ENCODE results near the gene SLC4A5.
A peak's percentile ranks its signal among the peaks of the same experiment; 100 is the strongest.

The SLC4A5 gene

GRCh38 chr2:74269667-74270066 is 73.5 kb downstream of the SLC4A5 start:
- DNase-seq (ENCODE audit: low read depth in 2 of 2): no peak

GRCh38 chr2:74267068-74267467 is 76.1 kb downstream of the SLC4A5 start:
- peak in 1 of 2 donors; percentile 7 for DNase-seq (ENCODE audit: low read depth in 2 of 2)

GRCh38 chr2:74264281-74264680 is 78.9 kb downstream of the SLC4A5 start:
- no peak for DNase-seq (ENCODE audit: low read depth in 2 of 2)

- no peak for DNase-seq (ENCODE audit: low read depth in 2 of 2)
Observed at GRCh38 chr2:74262681-74263080, 80.5 kb downstream of the SLC4A5 start.

GRCh38 chr2:74261204-74261864 is 81.9 kb downstream of the SLC4A5 start:
- no peak for DNase-seq (ENCODE audit: low read depth in 2 of 2)

- DNase-seq (ENCODE audit: low read depth in 2 of 2): no peak
Observed at GRCh38 chr2:74260495-74260894, 82.7 kb downstream of the SLC4A5 start.

GRCh38 chr2:74259733-74260132 is 83.5 kb downstream of the SLC4A5 start:
- DNase-seq (ENCODE audit: low read depth in 2 of 2): no peak

- DNase-seq (ENCODE audit: low read depth in 2 of 2): no peak
Observed at GRCh38 chr2:74259191-74259590, 84.0 kb downstream of the SLC4A5 start.

GRCh38 chr2:74255660-74256213 is 87.5 kb downstream of the SLC4A5 start:
- DNase-seq (ENCODE audit: low read depth in 2 of 2): no peak

GRCh38 chr2:74253971-74254310 is 89.3 kb downstream of the SLC4A5 start:
- no peak for DNase-seq (ENCODE audit: low read depth in 2 of 2)

- DNase-seq (ENCODE audit: low read depth in 2 of 2): no peak
Observed at GRCh38 chr2:74253306-74253970, 89.8 kb downstream of the SLC4A5 start.

- no peak for DNase-seq (ENCODE audit: low read depth in 2 of 2)
Observed at GRCh38 chr2:74252862-74253261, 90.4 kb downstream of the SLC4A5 start.

GRCh38 chr2:74252036-74252435 is 91.2 kb downstream of the SLC4A5 start:
- DNase-seq (ENCODE audit: low read depth in 2 of 2): no peak

- no peak for DNase-seq (ENCODE audit: low read depth in 2 of 2)
Observed at GRCh38 chr2:74250189-74250631, 93.0 kb downstream of the SLC4A5 start.

- no peak for DNase-seq (ENCODE audit: low read depth in 2 of 2)
Observed at GRCh38 chr2:74249406-74250122, 93.7 kb downstream of the SLC4A5 start.

- DNase-seq (ENCODE audit: low read depth in 2 of 2): no peak
Observed at GRCh38 chr2:74246496-74247195, 96.6 kb downstream of the SLC4A5 start.

- DNase-seq (ENCODE audit: low read depth in 2 of 2): no peak
Observed at GRCh38 chr2:74244286-74244685, 98.9 kb downstream of the SLC4A5 start.

- no peak for DNase-seq (ENCODE audit: low read depth in 2 of 2)
Observed at GRCh38 chr2:74242354-74243071, 100.7 kb downstream of the SLC4A5 start.

- no peak for DNase-seq (ENCODE audit: low read depth in 2 of 2)
Observed at GRCh38 chr2:74239346-74239745, 103.9 kb downstream of the SLC4A5 start.

- DNase-seq (ENCODE audit: low read depth in 2 of 2): no peak
Observed at GRCh38 chr2:74238879-74239278, 104.3 kb downstream of the SLC4A5 start.

GRCh38 chr2:74235041-74235440 is 108.2 kb downstream of the SLC4A5 start:
- DNase-seq (ENCODE audit: low read depth in 2 of 2): no peak
